ENCODE data around the gene ALK.
A peak's percentile ranks its signal among the peaks of the same experiment; 100 is the strongest.

Gene ALK

DNA sequence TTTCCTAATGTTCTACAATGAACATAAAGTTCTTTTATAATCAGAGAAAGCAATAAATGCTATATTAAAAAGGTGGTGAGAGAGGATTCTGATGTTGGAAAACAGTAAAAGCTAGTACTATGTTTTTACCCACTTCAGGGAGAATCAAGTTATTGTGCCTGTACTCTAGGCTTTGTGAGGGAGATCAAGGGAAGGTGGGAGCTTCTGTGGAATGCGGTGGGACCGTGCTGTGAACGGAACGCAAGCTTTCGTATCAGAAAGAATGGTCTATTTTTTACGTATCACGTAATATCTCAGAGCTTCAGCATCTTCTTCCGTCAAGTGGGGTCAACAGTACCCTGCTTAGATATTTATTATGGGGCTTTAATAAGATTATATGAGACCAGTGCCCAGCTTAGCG is 613.0 kb downstream of the ALK start:
- DNase-seq, result no peak

GRCh38 chr2:29307519-29307918 is 613.9 kb downstream of the ALK start:
- DNase-seq, result no peak

DNA sequence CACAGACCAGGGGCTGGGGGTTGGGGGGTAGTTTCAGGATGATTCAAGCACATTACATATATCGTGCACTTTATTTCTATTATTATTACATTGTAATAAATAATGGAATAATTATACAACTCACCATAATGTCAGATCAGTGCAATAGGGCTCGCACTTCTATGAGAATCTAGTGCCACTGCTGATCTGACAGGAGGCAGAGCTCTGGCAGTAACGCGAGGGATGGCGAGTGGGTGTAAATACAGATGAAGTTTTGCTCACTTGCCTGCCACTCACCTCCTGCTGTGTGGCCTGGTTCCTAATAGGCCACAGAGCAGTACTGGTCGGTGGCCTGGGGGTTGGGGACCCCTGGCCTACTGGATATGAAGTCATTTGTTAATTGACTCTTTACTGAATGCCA is 615.6 kb downstream of the ALK start:
- no peak for DNase-seq

DNA sequence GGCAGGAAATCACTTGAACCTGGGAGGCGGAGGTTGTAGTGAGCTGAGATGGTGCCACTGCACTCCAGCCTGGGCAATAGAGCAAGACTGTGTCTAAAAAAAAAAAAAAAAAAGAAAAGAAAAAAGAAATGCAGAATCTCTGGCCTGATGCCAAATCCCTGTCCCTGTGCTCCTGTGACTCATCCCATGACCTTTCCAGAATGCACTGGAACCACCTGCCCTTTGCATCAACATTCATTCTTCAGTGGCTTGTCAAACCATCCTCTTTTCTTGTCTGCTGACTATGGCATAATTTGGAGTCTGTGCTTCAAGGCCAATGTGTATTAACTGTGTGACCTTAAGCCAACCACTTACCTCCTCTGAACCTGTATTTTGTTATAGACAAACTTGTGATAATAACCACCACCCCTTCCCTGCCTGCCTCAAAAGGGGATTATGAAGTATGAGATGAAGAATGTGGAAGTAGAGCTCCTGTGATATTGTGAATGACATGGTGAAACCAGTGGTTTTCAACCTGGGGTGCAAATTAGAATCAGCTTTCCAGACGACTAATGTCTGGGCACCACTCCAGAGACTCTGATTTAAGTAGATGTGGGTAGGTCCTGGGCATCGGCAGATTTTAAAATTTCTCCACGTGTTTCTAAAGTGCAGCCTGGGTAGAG is 616.9 kb downstream of the ALK start:
- no peak for DNase-seq

DNA sequence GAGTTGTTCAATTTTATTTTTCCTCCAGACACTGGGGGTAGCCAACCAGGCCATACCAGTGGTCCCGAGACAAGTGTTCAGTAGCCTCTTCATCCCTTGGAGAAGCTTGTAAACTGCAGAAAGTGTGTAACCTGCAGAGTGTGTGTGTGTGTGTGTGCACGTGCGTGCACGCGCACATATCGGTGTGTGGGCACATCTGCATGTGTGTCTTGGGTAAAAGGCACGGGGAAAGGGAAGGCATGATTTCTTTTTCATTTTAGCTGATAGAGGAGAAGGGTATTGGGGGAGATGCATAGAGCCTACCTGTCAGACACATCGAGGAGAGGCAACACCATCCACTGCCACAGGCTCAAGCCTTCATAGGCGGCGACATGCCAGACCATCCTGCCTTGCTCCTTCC is 624.8 kb downstream of the ALK start:
- DNase-seq, result no peak

GRCh38 chr2:29295845-29296244 is 625.5 kb downstream of the ALK start:
- DNase-seq, result no peak

DNA sequence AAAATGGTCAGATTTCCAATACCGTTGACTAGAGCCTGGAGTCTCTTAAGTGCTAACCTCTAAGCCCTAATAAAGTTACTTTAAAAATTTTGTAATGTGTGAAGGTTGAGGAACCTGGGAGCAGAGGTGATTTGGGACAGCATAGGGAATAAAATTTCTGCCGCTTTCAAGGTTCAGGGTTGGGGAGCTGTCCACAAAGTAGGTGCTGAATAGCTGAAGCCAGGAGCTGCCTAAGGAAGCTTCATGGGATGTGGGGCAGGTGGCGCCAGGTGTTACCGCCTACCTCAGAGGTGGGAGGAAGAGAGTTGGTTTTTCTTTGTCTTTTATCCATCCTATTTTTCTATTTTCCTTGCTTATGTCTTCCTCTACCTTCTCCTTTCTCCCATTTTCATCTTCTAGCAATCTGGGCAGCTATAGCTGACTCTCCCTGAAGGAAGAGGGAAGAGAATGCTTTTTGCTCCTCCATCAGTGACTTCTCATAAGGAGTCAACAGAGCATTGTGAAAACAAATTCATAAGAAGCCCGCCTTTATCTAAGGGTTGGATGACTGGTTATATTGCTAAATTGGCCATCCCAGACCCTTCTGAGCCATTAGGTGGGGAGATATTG is 627.5 kb downstream of the ALK start:
- DNase-seq, result peak; percentile 8

DNA sequence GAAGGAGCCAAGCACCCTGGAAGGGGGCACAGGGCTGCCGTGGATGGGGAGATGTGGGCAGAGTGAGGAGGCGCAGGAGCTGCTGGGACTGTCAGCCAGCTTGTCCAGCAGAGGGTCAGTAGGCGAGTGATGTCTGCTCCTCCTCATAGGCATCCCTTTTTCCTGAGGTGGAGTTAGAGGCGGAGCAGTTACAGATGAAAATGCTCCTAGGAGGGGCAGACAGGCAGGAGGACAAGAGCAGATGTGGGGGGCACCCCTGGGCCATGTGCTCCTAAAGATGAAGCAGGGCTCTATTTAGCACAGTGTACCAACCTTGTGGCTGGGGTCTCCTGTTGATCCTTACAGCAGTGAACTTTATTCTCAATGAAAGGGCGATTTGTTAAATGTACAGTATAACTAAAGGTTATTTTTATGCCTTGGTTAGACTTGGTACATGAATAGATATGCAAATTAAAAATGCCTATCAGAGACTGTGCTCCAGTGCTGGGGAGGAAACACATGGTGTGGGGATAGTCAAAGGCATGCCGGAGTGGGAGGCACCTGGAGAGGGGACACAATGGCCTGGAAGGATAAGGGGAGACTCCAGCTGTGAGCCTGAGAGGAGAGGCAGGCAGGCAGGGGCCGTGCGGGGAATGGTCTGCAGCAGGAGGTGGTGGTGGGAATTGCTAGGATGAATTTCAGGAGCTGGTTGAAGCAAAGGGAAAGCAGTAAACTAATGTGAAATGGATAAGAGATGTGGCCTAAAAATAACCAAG is 630.9 kb downstream of the ALK start:
- no peak for DNase-seq

DNA sequence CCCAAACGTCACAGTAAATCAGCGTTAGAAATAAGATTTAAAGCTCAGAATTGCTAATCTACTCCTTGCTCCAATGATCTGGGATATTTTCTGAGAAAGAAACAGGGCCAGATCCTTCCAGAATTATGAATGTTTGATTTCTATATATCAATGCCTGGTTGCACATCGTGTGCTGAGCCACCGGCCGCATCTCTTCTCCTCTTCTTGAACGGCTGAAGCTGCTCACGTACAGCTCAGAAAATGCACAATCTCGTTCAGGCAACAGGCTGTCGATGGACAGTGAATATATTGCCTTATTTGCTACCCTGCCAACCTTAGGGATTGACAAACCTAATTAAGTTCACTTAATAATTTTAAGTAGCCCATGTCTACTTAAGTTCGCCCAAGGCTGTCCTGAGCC is 636.7 kb downstream of the ALK start:
- DNase-seq, result no peak

DNA sequence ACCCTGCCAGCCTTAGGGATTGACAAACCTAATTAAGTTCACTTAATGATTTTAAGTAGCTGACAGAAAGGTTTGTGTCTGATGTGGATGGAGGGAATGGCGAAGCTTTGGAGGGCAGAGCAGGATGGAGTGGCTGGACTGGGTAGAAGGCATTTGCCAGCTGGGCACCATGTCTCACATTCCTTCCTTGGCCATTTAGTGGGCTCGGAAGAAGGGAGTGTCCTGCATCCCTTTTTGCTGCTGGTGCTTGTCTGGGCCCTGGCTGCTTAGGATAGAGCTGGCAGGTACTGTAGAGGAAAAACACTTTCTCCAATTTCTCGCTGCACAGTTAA is 639.5 kb downstream of the ALK start:
- DNase-seq, result no peak

DNA sequence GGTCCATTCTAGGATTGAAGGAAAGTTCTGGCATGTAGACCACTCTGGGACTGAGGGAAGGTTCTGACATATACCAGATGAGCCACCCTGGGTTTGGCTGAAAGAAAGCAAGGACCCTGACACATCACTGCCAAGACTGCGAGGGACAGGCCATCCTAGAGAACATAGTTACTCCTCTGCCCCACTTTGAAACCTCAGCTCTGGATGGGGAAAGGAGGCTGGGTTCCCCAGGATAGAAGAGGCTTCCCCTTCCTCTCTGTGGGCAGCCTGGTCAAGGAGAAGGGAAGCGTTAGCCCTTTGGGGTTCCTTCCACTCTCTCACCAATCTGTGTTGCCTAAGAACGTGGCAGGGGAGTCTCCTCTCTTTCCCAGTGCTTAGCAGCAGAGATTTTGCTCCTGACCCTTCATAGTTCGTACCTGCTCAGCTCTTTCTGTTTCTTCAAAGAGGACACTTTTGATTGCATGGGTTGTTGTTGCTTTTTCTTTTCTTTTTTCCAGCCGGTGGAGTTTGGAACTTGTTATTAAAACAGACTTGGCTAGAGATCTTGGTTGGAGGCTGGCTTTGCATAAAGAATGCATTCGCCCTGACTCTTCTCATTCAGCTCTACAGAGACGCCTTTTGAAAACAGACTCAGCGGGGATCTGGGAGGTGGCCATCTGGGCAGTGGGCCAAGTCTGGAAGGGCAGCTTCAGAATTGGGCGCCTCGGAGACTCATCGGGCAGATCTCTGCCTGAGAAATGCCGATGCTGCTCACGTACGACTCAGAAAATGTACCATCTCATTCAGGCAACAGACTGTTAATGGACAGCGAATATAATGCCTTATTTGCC is 640.1 kb downstream of the ALK start:
- DNase-seq, result no peak

DNA sequence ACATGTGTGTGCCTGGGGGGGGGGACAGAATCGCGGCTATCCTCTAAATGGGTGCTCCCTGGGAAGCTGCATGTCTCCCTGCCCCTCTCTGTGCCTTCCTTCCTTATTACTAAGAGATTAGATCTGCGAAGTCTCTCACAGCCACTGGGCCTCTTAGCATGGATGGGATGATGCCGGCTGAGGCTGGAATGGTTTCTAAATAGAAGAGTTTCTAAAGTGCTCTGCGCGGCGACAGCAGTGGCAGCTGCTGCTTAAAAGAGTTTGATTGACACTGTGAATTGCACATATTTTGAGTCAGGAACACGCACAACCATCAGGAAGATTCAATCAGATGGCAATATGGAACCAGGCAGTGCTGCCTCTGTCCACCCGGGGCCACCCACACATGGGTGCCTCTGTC is 642.4 kb downstream of the ALK start:
- DNase-seq, result no peak

DNA sequence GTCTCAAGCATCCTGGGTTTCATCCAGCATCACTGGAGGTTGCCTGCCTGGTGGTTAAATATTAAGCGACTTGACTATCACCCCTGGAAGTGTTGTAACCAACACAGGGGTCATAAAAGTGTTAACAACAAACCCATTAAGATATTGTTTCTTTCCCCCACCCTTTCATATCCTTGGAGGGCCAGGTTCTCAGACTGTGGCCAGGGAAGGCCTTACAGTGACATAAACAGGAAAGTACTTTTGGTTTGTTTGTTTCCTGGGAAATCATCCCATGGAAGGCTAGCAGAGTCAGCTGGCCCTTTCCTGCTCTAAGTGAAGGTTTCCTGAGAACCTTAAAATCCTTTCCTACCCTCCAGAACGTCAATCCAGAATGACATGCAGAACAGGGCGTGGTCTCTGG is 645.2 kb downstream of the ALK start:
- no peak for DNase-seq

- no peak for DNase-seq
These were observed 646.2 kb downstream of the ALK start for GRCh38 chr2:29275186-29275585.

GRCh38 chr2:29273685-29274611 is 647.4 kb downstream of the ALK start:
- no peak for DNase-seq

DNA sequence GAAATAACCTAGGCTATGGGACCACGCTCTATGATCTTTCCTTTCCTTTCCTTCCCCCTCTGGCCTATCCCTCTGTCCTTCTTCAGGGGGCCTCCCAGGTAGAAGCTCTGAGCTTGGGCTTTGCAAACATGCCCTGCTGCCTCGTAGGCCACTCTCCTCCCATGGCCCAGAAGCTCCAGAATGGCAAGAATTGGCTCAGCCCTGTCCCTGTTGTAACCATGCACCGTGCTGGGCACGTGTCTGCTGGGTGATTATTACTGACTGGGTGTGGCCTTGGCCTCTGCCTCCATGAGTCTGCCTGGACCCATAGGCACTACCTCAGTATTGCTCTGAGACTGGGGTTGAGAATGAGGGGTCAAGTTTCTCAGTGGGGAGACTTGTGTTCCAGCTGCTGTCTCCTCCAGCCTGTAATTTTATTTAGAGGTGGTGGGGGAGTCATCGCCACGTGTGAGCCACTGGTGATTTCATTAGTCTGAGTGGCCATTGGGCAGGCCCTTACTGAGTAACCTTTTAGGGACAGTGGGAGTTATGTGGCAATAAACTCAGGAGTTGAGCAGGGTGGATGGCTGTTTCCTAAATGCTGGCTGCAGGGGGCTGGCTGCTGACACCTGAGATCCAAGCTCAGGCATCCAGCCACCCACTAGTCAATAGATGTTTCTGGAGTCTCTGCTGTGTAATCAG is 648.2 kb downstream of the ALK start:
- DNase-seq, result no peak

- DNase-seq, result no peak
These were observed 649.1 kb downstream of the ALK start for GRCh38 chr2:29272311-29272710.

- DNase-seq, result no peak
These were observed 650.7 kb downstream of the ALK start for GRCh38 chr2:29270701-29271121.

DNA sequence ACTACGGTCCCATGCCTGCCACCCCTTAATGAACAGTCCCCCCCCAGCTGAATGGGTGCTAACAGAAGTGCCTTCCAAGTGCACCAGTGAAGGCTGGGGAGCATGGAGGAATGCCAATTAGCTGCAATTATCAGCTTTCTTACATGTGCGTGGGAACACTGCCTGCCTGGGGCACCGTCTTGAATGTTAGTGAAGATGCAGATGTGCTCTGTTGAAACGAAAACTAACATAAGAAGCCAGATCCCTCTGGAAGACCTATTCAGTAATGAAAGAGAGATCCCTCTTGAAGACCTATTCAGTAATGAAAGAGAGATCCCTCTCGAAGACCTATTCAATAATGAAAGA is 651.6 kb downstream of the ALK start:
- DNase-seq, result no peak

- DNase-seq, result no peak
These were observed 652.2 kb downstream of the ALK start for GRCh38 chr2:29269095-29269764.

GRCh38 chr2:29267720-29268119 is 653.7 kb downstream of the ALK start:
- DNase-seq, result no peak

Measured in activated CD4-positive, alpha-beta T cell treated with anti-CD3 and anti-CD28 coated beads, Interleukin-10, Interleukin-2, amounts not matched to agents 100 ng/mL and 50 ng/mL, durations not matched to agents 16 hours and 8 hours (primary cell).